Measurements from ENCODE around the gene ABCC1.
"Not testable (repeated sequence)": the region's sequence is repeated elsewhere in the genome, so short reads cannot be mapped to it uniquely, and the experiment has no call there.

Gene ABCC1

GRCh38 chr16:15949210-15950160 is at the start of gene ABCC1:
Gene ABCC1, plus strand, starts transcription at chr16:15949616. Its CDS starts 136 bp downstream, at chr16:15949752.
- DNase-seq (ENCODE audit: low read depth in 1 of 2, low spot score in 1 of 2): peak; percentile 62 to 83

DNA sequence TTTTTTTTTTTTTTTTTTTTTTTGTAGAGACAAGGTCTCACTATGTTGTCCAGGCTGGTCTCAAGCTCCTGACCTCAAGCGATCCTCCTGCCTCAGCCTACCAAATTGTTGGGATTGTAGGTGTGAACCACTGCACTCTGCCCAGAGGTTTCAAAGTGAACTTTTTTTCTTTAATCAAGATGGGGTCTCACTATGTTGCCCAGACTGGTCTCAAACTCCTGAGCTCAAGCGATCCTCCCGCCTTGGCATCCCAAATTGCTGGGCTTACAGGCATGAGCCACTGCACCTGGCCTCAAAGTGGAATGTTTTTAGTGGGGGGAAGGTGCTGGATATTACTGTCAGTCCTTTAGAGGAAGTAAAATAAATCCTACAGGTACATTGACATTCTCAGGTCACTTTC is 49.1 kb upstream of the ABCC1 start:
- no peak for TF ChIP-seq JUND (IDR thresholded peaks at IDR 0.05; ENCODE audit: low read depth)
- in situ Hi-C loops (cut with HindIII; ENCODE audit: low pct_unique_long_range_greater_than_20kb, low sequenced_read_pairs): no loop called here
- DNase-seq (ENCODE audit: low read depth in 1 of 2, low spot score in 1 of 2): no peak

More at GRCh38 chr16:15949210-15950160, at the start of gene ABCC1:
- in situ Hi-C loops (cut with HindIII; ENCODE audit: low pct_unique_long_range_greater_than_20kb, low sequenced_read_pairs): no loop called here
- TF ChIP-seq JUND (IDR thresholded peaks at IDR 0.05; ENCODE audit: low read depth): no peak

GRCh38 chr16:15900901-15901500 is 48.4 kb upstream of the ABCC1 start:
- in situ Hi-C loops (cut with HindIII; ENCODE audit: low pct_unique_long_range_greater_than_20kb, low sequenced_read_pairs): no loop called here
- TF ChIP-seq JUND (IDR thresholded peaks at IDR 0.05; ENCODE audit: low read depth): no peak
- no peak for DNase-seq (ENCODE audit: low read depth in 1 of 2, low spot score in 1 of 2)

GRCh38 chr16:15903960-15904359 is 45.5 kb upstream of the ABCC1 start:
- DNase-seq (ENCODE audit: low read depth in 1 of 2, low spot score in 1 of 2): no peak
- TF ChIP-seq JUND (IDR thresholded peaks at IDR 0.05; ENCODE audit: low read depth): no peak
- in situ Hi-C loops (cut with HindIII; ENCODE audit: low pct_unique_long_range_greater_than_20kb, low sequenced_read_pairs): no loop called here

DNA sequence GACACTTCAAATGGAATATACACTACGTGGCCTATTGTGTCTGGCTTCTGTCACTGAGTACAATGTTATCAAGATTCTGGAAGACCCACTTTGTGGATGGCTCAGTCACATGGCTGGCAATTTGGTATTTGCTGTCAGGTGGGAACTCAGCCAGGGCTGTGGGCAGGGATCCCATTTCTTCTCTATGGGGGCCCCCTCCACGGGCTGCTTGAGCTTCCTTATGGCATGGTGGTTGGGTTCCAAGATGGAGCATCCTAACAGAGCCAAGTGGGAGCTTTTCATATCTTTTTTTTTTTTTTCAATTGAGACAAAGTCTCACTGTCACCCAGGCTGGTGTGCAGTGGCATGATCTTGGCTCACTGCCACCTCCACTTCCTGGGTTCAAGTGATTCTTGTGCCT is 43.0 kb upstream of the ABCC1 start:
- in situ Hi-C loops (cut with HindIII; ENCODE audit: low pct_unique_long_range_greater_than_20kb, low sequenced_read_pairs): no loop called here
- no peak for DNase-seq (ENCODE audit: low read depth in 1 of 2, low spot score in 1 of 2)
- no peak for TF ChIP-seq JUND (IDR thresholded peaks at IDR 0.05; ENCODE audit: low read depth)

GRCh38 chr16:15907863-15908478 is 41.4 kb upstream of the ABCC1 start:
- in situ Hi-C loops (cut with HindIII; ENCODE audit: low pct_unique_long_range_greater_than_20kb, low sequenced_read_pairs): no loop called here
- no peak for TF ChIP-seq JUND (IDR thresholded peaks at IDR 0.05; ENCODE audit: low read depth)
- peak; percentile 33 to 91 for DNase-seq (ENCODE audit: low read depth in 1 of 2, low spot score in 1 of 2)

DNA sequence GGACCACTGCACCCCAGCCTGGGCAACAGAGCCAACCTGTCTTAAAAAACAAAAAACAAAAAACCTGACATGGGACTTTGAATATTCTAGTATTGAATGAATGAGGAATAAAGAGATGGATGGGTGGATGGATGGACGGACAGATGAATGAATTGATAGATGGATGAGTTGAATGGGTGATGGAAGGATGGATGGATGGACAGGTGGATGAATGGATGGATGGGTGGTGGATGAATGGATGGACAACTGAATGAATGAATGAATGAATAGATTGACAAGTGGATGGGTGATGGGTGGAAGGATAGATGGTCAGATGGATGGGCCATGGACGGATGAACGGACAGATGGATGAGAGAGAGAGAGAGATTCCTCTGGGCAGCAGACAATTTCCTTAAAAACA is 38.2 kb upstream of the ABCC1 start:
- no peak for DNase-seq (ENCODE audit: low read depth in 1 of 2, low spot score in 1 of 2)
- TF ChIP-seq JUND (IDR thresholded peaks at IDR 0.05; ENCODE audit: low read depth): no peak
- in situ Hi-C loops (cut with HindIII; ENCODE audit: low pct_unique_long_range_greater_than_20kb, low sequenced_read_pairs): no loop called here

DNA sequence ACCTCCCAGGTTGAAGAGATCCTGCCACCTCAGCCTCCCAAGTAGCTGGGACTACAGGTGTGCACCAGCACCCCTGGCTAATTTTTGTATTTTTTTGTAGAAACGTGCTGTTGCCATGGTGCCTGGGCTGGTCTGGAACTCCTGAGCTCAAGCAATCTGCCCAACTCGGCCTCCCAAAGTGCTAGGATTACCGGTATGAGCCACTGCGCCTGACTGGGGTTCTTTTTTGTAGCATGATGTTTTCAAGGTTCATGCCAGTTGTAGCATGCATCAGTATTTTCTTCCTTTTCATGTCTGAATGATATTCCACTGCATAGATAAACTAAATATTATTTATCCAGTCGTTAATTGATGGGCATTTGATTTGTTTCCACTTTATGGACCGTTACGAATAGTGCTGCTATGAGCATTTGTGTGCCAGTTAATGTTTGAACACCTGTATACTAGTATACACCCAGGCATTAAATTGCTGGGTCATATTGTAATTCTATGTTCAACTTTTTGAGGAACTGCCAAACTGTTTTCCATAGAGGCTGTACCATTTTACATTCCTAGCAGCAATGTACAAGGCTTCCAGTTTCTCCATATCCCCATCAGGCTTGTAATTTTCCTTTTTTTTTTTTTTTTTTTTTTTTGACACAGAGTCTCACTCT is 36.2 kb upstream of the ABCC1 start:
- in situ Hi-C loops (cut with HindIII; ENCODE audit: low pct_unique_long_range_greater_than_20kb, low sequenced_read_pairs): no loop called here

GRCh38 chr16:15915555-15916081 is 33.8 kb upstream of the ABCC1 start:
- TF ChIP-seq JUND (IDR thresholded peaks at IDR 0.05; ENCODE audit: low read depth): no peak
- in situ Hi-C loops (cut with HindIII; ENCODE audit: low pct_unique_long_range_greater_than_20kb, low sequenced_read_pairs): no loop called here
- DNase-seq (ENCODE audit: low read depth in 1 of 2, low spot score in 1 of 2): no peak

More for the DNA sequence above, 36.2 kb upstream of the ABCC1 start:
- TF ChIP-seq JUND (IDR thresholded peaks at IDR 0.05; ENCODE audit: low read depth): no peak
- no peak for DNase-seq (ENCODE audit: low read depth in 1 of 2, low spot score in 1 of 2)

DNA sequence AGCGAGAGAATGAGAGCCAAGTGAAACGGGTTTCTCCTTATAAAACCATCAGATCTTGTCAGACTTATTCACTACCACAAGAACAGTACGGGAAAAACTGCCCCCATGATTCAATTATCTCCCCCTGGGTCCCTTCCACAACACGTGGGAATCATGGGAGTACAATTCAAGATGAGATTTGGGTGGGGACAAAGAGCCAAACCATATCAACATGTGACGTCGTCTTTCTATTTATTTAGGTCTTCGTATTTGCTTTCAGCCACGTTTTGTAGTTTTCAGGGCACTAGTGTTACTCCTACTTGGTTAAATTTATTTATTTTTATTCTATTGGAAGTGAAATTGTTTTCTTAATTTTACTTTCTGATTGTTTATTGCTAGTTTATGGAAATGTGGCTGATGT is 33.1 kb upstream of the ABCC1 start:
- in situ Hi-C loops (cut with HindIII; ENCODE audit: low pct_unique_long_range_greater_than_20kb, low sequenced_read_pairs): no loop called here
- TF ChIP-seq JUND (IDR thresholded peaks at IDR 0.05; ENCODE audit: low read depth): no peak
- DNase-seq (ENCODE audit: low read depth in 1 of 2, low spot score in 1 of 2): no peak

GRCh38 chr16:15918314-15918713 is 31.1 kb upstream of the ABCC1 start:
- in situ Hi-C loops (cut with HindIII; ENCODE audit: low pct_unique_long_range_greater_than_20kb, low sequenced_read_pairs); DNase-seq (ENCODE audit: low read depth in 1 of 2, low spot score in 1 of 2): not testable (repeated sequence)

- no peak for DNase-seq (ENCODE audit: low read depth in 1 of 2, low spot score in 1 of 2)
- no peak for TF ChIP-seq JUND (IDR thresholded peaks at IDR 0.05; ENCODE audit: low read depth)
- in situ Hi-C loops (cut with HindIII; ENCODE audit: low pct_unique_long_range_greater_than_20kb, low sequenced_read_pairs): no loop called here
These were observed 30.1 kb upstream of the ABCC1 start for GRCh38 chr16:15919331-15919730.

Data from T47D (cell line).